Activated naive CD8-positive, alpha-beta T cell treated with anti-CD3 and anti-CD28 coated beads for 36 hours (primary cell): ENCODE results near the gene SLC25A17. TPM values are rescaled to one million over a fixed set of nuclear protein-coding genes. Genes with fewer than 3 reads are reported as not detected.

Experiments used
- DNase-seq: peaks from one replicate; pipeline ENCODE4 v3.0.0; 2021
- H3K27ac Mint-ChIP-seq: one replicate; pipeline ENCODE4 v1.8.0; 2022; ENCODE audit warnings: mild to moderate bottlenecking, moderate library complexity, mixed read lengths
- H3K27me3 Mint-ChIP-seq: one replicate; pipeline ENCODE4 v1.8.0; 2022; ENCODE audit warnings: mild to moderate bottlenecking, mixed read lengths
- H3K36me3 Mint-ChIP-seq: one replicate; pipeline ENCODE4 v1.8.0; 2021; ENCODE audit warnings: mild to moderate bottlenecking, mixed read lengths
- H3K4me1 Mint-ChIP-seq: one replicate; pipeline ENCODE4 v1.8.0; 2021; ENCODE audit warnings: mixed read lengths
- H3K4me3 Mint-ChIP-seq: one replicate; pipeline ENCODE4 v1.8.0; 2022; ENCODE audit warnings: mild to moderate bottlenecking, moderate library complexity, mixed read lengths
- H3K9me3 Mint-ChIP-seq: one replicate; pipeline ENCODE4 v1.8.0; 2022; ENCODE audit warnings: mixed read lengths
- total RNA-seq, 2 experiments: library from RNA; stranded (reverse); gene quantifications; one replicate each; pipeline ENCODE4 v1.2.3, GENCODE V29; 2021

The SLC25A17 gene
- total RNA-seq, 2 experiments from 2014 or later = 39.0 to 40.6 TPM

DNA sequence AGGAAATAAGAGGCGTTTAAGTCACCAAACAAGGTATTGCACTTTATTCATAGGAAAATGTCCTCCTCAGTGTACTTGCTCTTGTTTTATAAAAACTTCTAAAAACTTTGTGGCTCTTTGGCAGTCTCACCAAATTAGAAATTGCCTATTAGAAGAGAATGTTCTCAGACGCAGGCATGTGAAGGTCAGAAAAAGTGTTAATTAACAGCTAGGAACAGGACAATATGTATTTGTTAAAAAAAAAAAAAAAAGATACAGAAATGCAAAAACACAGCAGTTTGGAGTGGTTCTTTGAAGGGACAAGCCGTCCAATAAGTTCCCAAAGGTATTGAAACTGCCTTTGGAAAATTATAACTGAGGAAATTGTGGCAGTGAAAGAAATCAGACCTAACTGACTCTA lies 67.9 kb downstream of the SLC25A17 start:
- Mint-ChIP-seq H3K27ac (no peak overlapping the region), H3K4me3 (no peak overlapping the region), H3K27me3 (no peaks in the 10 kb centered on the region), H3K9me3 (no peaks in the 10 kb centered on the region), H3K4me1 (no peaks in the 10 kb centered on the region), H3K36me3 (no peaks in the 10 kb centered on the region)
- no peak for DNase-seq

DNA sequence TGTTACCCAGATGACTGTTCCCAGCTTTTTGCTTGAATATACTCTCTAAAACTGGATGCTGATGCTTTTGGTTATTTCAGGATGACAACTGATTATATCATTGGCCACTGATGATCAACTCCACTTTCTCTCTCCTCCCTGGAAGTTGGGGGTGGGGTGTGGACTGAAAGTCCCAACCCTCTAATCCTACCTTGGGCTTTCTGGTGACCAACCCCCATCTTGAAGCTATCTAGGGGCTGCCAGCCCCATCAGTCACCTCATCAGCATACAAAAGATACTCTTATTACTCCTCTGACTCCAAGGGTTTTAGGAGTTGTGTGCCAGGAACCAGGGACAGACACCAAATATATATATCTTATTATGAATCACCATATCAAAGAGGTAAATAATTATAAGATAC lies 69.3 kb downstream of the SLC25A17 start:
- Mint-ChIP-seq H3K27ac (no peak overlapping the region), H3K4me3 (no peak overlapping the region), H3K9me3 (no peaks in the 10 kb centered on the region), H3K4me1 (no peaks in the 10 kb centered on the region), H3K36me3 (no peaks in the 10 kb centered on the region), H3K27me3 (no peaks in the 10 kb centered on the region)
- no peak for DNase-seq

DNA sequence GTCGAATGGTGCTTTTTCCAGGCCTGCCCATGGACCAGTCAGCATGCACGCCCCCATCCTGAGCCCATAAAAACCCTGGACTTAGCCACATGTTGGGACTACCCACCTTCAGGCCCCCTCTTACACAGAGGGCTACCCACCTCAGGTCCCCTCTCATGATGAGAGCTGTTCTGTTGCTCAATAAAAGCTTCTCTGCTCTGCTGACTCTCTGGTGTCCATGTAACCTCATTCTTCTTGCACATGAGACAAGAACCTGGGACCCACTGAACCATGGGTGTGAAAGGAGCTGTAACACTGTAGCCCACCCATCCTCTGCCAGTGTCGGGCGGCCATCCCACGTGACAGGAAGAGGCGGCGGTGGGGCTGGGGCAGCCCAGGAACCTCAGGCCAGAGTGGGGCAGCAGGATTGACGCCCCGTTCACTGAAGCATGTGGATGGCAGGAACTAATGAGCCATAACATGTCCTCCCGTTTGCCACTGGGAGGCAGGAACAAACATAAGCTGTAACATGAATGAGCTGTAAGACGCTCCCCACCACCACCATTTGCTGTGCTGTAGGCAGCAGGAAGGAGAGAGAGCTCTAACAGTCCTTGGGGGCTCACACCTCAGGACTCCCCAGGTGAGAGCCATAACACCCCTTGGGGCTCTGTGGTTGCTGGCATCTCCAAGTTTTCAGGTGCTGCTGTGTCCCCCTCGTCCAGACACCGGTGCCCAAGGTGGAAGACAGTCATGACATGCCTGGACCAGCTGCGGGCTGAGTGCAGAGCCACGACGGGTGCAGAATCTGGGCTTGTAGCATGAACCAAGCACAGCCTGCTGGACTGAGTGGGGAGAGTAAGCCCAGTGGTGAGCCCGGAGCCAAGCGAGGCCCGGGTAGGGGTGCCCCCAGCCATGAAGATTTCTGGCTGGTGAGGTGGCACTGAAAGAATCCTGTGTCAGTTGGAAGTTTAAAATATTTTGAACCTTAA lies 70.5 kb downstream of the SLC25A17 start:
- no peak overlapping the region for H3K4me3 Mint-ChIP-seq
- H3K27me3 Mint-ChIP-seq = no peaks in the 10 kb centered on the region
- no peak for DNase-seq
- H3K9me3 Mint-ChIP-seq = no peaks in the 10 kb centered on the region
- H3K4me1 Mint-ChIP-seq = no peaks in the 10 kb centered on the region
- H3K36me3 Mint-ChIP-seq = no peaks in the 10 kb centered on the region
- no peak overlapping the region for H3K27ac Mint-ChIP-seq

DNA sequence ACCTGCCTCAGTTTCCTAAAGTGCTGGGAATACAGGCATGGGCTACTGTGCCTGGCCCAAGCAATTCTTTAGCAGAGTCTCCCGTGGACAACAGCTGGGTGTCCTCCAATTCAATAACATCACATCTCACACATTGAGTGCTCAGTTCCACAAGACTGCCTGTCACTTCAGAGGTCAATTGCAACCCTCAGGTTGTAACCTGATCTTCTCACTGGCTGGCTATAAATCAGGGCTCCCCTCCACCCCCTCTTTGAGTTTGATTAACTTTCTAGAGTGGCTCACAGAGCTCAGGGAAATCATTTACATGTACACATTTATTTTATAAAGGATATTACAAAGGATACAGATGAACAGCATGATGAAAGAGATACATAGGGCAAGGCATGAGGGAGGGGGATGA lies 71.8 kb downstream of the SLC25A17 start:
- no peaks in the 10 kb centered on the region for H3K9me3 Mint-ChIP-seq
- DNase-seq = no peak
- no peaks in the 10 kb centered on the region for H3K27me3 Mint-ChIP-seq
- H3K27ac Mint-ChIP-seq = no peak overlapping the region
- H3K36me3 Mint-ChIP-seq = no peaks in the 10 kb centered on the region
- no peak overlapping the region for H3K4me3 Mint-ChIP-seq
- no peaks in the 10 kb centered on the region for H3K4me1 Mint-ChIP-seq

DNA sequence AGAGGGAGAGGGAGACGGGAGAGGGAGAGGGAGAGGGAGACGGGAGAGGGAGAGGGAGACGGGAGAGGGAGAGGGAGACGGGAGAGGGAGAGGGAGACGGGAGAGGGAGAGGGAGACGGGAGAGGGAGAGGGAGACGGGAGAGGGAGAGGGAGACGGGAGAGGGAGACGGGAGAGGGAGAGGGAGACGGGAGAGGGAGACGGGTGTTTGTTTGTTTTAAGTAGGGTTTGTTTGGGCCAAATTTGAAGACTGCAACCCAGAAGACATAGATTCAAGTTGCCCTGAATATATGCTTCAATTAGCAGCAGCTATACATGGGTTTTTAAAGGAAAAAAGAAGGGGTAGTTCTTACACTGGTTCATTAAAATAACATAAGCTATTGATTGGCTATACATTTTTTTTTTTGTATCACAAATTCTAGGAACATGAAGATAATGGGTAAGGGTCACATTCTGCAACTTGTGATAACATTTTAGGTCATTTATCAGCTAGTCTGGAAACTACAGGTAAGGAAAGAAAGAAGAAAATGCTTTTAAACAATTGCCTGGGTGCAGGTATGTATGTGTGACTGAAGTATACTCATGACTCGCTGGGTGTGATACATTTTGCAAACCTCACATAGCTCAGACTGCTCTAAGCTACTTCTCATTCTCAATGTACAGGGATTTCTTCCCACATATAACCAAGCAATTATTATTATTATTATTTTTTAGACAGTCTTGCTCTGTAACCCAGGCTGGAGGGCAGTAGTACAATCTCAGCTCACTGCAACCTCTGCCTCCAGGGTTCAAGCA lies 72.5 kb downstream of the SLC25A17 start:
- Mint-ChIP-seq H3K36me3 (no peaks in the 10 kb centered on the region), H3K27ac (no peak overlapping the region), H3K27me3 (no peaks in the 10 kb centered on the region), H3K9me3 (no peaks in the 10 kb centered on the region), H3K4me3 (no peak overlapping the region), H3K4me1 (no peaks in the 10 kb centered on the region)
- DNase-seq = no peak

DNA sequence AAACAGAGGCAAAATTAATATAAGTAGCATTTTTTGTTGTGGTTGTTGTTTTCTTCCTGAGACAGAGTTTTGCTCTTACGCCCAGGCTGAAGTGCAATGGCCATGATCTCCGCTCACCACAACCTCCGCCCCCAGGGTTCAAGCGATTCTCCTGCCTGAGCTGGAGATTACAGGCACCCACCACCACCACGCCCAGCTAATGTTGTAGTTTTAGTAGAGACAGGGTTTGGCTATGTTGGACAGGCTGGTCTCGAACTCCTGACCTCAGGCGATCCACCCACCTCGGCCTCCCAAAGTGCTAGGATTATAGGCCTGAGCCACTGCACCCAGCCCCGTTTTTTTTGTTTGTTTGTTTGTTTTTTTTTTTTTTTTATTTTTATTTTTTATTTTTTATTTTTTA lies 75.4 kb downstream of the SLC25A17 start:
- H3K9me3 Mint-ChIP-seq = no peaks in the 10 kb centered on the region
- no peak overlapping the region for H3K4me3 Mint-ChIP-seq
- no peak for DNase-seq
- H3K27me3 Mint-ChIP-seq = no peaks in the 10 kb centered on the region
- no peaks in the 10 kb centered on the region for H3K4me1 Mint-ChIP-seq
- no peaks in the 10 kb centered on the region for H3K36me3 Mint-ChIP-seq
- no peak overlapping the region for H3K27ac Mint-ChIP-seq

DNA sequence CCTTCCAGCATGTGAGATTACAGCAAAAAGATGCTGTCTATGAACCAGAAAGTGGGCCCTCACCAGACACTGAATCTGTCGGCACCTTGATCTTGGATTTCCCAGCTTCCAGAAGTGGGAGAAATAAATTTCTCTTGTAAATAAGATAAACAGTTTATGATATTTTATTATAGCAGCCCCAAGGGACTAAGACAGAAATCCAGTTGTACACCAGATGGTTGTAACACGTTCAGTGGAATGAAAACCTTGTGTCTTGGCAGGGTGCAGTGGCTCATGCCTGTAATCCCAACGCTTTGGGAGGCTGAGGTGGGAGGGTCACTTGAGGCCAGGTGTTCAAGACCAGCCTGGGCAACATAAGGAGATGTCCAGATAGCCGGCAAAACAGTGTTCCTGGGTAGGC lies 78.0 kb downstream of the SLC25A17 start:
- DNase-seq = no peak
- Mint-ChIP-seq H3K9me3 (no peaks in the 10 kb centered on the region), H3K4me3 (no peak overlapping the region), H3K27ac (no peak overlapping the region), H3K27me3 (no peaks in the 10 kb centered on the region), H3K36me3 (no peaks in the 10 kb centered on the region), H3K4me1 (no peaks in the 10 kb centered on the region)

DNA sequence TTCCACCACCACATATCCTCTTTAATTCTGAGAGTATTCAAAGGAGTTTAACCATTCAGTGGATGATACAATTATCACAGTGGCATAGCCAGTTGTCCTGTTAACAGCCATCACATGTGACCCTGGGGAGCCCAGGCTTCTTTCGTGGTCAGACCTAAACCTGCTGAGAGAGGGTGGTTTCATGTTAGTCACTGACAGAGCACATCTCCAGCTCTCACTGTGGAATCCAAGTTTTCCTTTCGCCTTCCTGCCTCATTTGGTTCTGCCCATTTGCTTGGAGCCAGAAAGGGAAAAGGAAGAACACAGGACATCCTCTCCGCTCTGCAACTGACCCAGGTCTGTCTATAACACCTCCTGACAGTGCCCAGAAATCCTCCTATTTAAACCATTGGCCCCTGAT lies 79.4 kb downstream of the SLC25A17 start:
- Mint-ChIP-seq H3K4me3 (no peak overlapping the region), H3K27ac (no peak overlapping the region), H3K4me1 (no peaks in the 10 kb centered on the region), H3K36me3 (no peaks in the 10 kb centered on the region), H3K9me3 (no peaks in the 10 kb centered on the region), H3K27me3 (no peaks in the 10 kb centered on the region)
- DNase-seq = no peak

DNA sequence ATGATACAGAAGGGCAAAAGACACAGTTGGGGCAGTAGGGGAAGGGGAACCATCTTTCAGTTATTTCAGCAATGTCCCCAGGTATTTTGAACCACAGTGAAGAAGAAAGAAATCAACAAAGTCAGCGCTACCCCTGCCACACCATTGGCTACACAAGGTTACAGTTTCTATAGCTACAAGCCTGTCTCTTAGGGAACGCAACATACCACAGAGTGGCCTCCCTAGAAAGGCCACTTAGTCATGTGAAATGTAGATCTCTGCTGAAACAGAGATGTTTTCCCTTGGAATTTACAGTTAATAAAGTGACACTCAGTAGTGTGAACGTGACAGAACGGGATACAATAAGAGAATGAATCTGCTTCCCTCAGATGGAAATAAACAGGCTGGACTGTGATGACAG lies 85.2 kb downstream of the SLC25A17 start:
- H3K4me1 Mint-ChIP-seq = peaks cover 19% of the 10 kb centered on the region
- H3K4me3 Mint-ChIP-seq = no peak overlapping the region
- no peaks in the 10 kb centered on the region for H3K27me3 Mint-ChIP-seq
- H3K9me3 Mint-ChIP-seq = no peaks in the 10 kb centered on the region
- no peaks in the 10 kb centered on the region for H3K36me3 Mint-ChIP-seq
- DNase-seq = no peak
- H3K27ac Mint-ChIP-seq = no peak overlapping the region

DNA sequence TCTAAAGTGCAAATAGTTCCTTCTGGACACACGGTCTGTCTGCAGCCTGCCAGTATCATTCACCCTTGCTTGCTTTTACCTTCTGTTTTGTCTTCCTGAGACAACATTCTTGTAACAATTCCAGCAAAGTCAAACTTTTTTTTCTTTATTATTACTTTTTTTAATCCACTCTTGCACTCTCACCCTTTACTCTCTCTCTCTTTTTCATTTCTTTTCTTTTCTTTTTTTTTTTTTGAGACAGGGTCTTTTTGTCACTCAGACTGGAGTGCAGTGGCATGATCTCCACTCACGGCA lies 86.2 kb downstream of the SLC25A17 start:
- Mint-ChIP-seq H3K27ac (no peak overlapping the region), H3K27me3 (no peaks in the 10 kb centered on the region), H3K4me1 (peaks cover 29% of the 10 kb centered on the region), H3K9me3 (no peaks in the 10 kb centered on the region), H3K4me3 (no peak overlapping the region), H3K36me3 (peaks cover 4% of the 10 kb centered on the region)
- no peak for DNase-seq

DNA sequence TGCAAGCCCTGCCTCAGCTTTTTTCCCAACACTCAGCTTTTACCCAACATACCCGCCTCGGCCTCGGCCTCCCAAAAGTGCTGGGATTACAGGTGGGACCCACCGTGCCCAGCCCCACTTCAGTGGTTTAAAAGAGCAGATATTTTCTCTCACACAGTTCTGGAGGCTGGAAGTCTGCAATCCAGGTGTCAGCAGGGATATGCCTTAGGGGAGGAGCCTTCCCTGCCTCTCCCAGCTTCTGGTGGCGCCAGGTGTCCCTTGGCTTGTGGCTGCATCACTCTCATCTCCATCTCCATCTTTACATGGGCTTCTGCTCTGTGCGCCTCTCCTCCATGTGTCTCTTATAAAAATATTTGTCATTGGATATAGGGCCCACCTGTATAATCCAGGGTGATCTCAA lies 89.9 kb downstream of the SLC25A17 start:
- no peak overlapping the region for H3K4me3 Mint-ChIP-seq
- H3K9me3 Mint-ChIP-seq = no peaks in the 10 kb centered on the region
- no peak for DNase-seq
- no peaks in the 10 kb centered on the region for H3K27me3 Mint-ChIP-seq
- peak overlapping the region; percentile 89 for H3K27ac Mint-ChIP-seq
- H3K4me1 Mint-ChIP-seq = peaks cover 44% of the 10 kb centered on the region
- H3K36me3 Mint-ChIP-seq = peaks cover 6% of the 10 kb centered on the region

DNA sequence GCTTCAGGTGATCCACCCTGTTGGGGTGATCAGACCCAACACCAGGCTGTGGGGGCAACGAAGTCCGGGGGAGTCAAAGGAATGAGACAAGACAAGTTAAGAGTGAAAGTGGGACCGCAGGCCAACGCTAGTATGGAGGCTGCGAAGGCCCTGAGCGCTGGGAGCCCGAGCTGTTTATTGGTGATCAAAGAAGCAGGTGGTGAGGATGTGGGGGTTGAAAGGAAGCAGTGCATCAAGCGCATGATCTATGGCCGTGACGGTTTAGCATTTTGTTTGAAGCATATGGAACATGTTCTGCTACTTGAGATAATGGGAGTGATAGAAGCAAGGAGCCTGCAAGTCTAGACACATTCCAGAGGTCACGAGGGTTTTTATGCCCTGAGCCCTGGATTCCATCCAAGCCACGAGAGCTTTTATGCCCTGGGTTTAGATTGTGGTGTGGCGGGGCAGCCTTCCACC lies 90.4 kb downstream of the SLC25A17 start:
- H3K36me3 Mint-ChIP-seq = peaks cover 6% of the 10 kb centered on the region
- peak; percentile 61 for DNase-seq
- peak overlapping the region; percentile 50 for H3K4me3 Mint-ChIP-seq
- peaks cover 44% of the 10 kb centered on the region for H3K4me1 Mint-ChIP-seq
- H3K27ac Mint-ChIP-seq = peak overlapping the region; percentile 89
- H3K27me3 Mint-ChIP-seq = no peaks in the 10 kb centered on the region
- no peaks in the 10 kb centered on the region for H3K9me3 Mint-ChIP-seq

DNA sequence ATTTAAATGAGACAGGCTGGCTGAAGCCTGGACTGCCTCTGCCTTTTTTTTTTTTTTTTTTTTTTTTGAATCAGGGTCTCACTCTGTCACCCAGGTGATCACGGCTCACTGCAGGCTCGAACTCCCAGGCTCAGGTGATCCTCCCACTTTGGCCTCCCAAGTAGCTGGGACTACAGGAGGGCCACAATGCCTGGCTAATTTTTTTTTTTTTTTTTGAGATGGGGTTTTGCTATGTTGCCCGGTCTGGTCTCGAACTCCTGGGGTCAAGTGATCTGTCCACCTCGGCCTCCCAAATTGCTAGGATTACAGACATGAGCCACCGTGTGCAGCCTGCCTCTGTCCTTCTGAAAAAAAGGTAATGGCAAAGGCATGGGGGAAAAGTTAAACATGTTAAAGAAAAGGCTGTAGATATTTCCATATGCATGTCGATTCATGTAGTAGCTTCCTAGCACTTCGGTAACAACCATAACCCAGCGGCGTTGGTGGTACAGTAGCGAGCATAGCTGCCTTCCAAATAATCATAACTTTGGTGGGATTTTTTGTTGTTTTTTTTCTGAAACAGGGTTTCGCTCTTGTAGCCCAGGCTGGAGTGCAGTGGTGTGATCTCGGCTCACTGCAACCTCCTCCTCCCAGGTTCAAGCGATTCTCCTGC lies 91.1 kb downstream of the SLC25A17 start:
- no peaks in the 10 kb centered on the region for H3K9me3 Mint-ChIP-seq
- H3K4me3 Mint-ChIP-seq = peak overlapping the region; percentile 50
- H3K27me3 Mint-ChIP-seq = no peaks in the 10 kb centered on the region
- no peak for DNase-seq
- peaks cover 6% of the 10 kb centered on the region for H3K36me3 Mint-ChIP-seq
- H3K4me1 Mint-ChIP-seq = peaks cover 44% of the 10 kb centered on the region
- peak overlapping the region; percentile 89 for H3K27ac Mint-ChIP-seq

DNA sequence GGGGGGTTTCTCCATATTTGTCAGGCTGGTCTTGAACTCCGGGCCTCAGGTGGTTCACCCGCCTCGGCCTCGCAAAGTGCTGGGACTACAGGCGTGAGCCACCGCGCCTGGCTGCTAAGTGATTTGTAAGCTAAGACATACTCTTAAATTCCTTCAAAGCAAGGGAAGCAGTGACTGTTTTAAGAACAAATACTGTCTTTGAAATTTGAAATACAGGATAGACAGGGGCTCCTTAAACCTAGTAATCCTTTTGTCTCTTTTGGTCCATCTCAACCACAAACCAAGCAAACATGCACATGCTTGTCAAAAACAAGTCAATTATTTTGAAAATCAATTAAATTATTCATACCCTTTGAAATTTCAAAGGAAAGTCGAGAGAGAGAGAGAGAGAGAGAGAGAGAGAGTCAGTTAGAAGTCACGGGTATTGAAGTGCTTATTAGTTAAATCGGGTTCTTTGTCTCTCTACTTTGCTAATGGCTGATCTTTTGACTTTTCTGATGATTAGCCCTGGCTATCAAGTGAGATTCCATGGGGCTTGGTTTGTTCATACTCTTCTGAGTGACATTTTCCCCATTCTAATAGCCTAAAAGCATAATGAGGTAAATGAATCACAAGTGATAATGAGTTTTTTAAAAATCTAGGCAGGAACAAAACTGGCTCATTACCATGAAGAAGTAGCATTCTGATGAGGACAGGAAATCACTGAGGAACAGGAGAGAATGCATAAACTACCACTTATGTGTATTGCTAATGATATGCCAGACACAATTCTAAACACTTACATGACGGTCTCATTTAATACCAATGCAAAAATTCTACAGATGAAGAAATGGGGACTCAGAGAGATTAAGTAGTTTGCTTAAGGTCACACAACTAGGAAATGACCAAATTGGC lies 91.8 kb downstream of the SLC25A17 start:
- no peak for DNase-seq
- Mint-ChIP-seq H3K9me3 (no peaks in the 10 kb centered on the region), H3K36me3 (peaks cover 6% of the 10 kb centered on the region), H3K4me3 (peak overlapping the region; percentile 69), H3K27me3 (no peaks in the 10 kb centered on the region), H3K4me1 (peaks cover 38% of the 10 kb centered on the region), H3K27ac (peak overlapping the region; percentile 89)
